GM19324 (cell line): Measurements from ENCODE around the gene PHF5A.

Experiments used
- ATAC-seq: cut with Tn5 transposase; IDR thresholded peaks from one replicate; pipeline ENCODE4 v1.9.1; 2021; ENCODE audit warnings: mild to moderate bottlenecking, moderate library complexity; ENCODE audit not compliant: unreplicated experiment, low FRiP score

PHF5A gene

GRCh38 chr22:41418717-41419116, 49.8 kb downstream of the PHF5A start:
- ATAC-seq = no peak

- no peak for ATAC-seq
These were observed 50.7 kb downstream of the PHF5A start for GRCh38 chr22:41417622-41418390.

GRCh38 chr22:41415554-41415953, 52.9 kb downstream of the PHF5A start:
- ATAC-seq = no peak

- ATAC-seq = no peak
These were observed 57.3 kb downstream of the PHF5A start for GRCh38 chr22:41411021-41411851.

GRCh38 chr22:41410311-41410751, 58.2 kb downstream of the PHF5A start:
- no peak for ATAC-seq
